ENCODE measurements around the gene PFDN4.

The PFDN4 gene

DNA sequence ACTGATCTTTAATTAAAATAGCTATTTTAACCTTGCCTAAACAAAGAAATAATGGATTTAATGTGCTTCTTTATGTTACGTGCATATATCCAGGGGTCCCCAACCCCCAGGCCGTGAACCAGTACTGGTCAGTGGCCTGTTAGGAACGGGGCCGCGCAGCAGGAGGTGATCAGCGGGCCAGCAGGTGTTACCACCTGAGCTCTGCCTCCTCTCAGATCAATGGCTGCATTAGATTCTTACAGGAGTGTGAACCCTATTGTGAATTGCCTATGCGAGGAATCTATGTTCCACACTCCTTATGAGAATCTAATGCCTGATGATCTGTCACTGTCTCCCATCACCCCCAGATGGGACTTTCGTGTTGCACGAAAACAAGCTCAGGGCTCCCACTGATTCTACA is 42.9 kb upstream of the PFDN4 start:
- no peak for TF ChIP-seq TAF1 (IDR thresholded peaks at IDR 0.05; ENCODE audit: low read depth, low read length)
- no peak for DNase-seq (ENCODE audit: insufficient read length, low spot score)
- no peak for FAIRE-seq

DNA sequence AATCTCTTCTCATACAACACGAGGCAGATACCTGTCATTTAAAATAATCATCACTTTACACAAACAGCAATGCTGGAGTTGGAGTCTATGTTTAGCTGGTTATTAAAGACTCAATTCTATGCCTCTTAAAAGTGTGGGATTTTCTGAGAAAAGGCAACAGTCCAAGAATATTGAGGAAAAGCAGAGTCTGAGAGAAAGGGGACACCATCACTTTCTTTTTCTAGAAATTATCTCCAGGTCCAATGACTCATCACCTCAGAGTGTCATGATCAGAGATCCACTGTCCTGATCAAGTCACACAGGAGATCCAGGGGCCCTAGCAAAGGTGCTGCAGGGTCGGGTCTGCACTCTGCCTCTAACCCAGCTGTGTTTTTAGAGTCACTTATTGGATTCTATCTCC is 42.1 kb upstream of the PFDN4 start:
- TF ChIP-seq TAF1 (IDR thresholded peaks at IDR 0.05; ENCODE audit: low read depth, low read length) (no peak), POLR2A (IDR thresholded peaks at IDR 0.05; ENCODE audit: low read depth, low read length) (no peak), POLR2AphosphoS5 (IDR thresholded peaks at IDR 0.05; ENCODE audit: low read depth, low read length) (no peak), SPI1 (IDR thresholded peaks at IDR 0.05; ENCODE audit: low read depth, low read length) (no peak), PAX5 (IDR thresholded peaks at IDR 0.05; ENCODE audit: insufficient read depth, low read length, severe bottlenecking) (no peak), POU2F2 (IDR thresholded peaks at IDR 0.05; ENCODE audit: low read depth, low read length) (no peak)
- FAIRE-seq (no peak), DNase-seq (ENCODE audit: insufficient read length, low spot score) (no peak)

DNA sequence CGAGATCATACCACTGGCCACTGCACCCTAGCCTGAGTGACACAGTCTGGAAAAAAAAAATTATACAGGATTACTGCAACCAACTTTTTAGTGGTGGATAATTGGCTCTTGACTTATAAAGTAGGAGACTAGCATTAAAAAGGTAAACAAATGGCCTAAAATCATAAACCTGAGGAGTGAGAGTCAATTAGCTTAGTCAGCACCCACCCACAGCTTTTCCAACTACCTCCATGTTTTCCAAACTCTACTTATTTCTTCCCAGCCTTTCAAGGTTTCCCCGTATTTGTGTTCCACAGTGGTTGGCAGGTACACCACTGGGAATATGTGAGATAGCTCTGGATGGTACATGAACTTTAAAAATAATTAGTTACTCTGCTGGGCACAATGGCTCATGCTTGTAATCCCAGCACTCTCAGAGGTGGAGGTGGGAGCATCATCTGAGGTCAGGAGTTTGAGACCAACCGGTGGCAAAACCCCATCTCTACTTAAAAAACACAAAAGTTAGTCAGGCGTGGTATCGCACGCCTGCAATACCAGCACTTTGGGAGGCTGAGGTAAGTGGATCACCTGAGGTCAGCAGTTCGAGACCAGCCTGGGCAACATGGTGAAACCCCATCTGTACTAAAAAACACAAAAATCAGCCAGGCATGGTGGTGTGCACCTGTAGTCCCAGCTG is 40.8 kb upstream of the PFDN4 start:
- DNase-seq (ENCODE audit: insufficient read length, low spot score), result no peak
- TF ChIP-seq SPI1 (IDR thresholded peaks at IDR 0.05; ENCODE audit: low read depth, low read length) (no peak), POLR2AphosphoS5 (IDR thresholded peaks at IDR 0.05; ENCODE audit: low read depth, low read length) (no peak), TAF1 (IDR thresholded peaks at IDR 0.05; ENCODE audit: low read depth, low read length) (no peak)
- FAIRE-seq, result no peak

DNA sequence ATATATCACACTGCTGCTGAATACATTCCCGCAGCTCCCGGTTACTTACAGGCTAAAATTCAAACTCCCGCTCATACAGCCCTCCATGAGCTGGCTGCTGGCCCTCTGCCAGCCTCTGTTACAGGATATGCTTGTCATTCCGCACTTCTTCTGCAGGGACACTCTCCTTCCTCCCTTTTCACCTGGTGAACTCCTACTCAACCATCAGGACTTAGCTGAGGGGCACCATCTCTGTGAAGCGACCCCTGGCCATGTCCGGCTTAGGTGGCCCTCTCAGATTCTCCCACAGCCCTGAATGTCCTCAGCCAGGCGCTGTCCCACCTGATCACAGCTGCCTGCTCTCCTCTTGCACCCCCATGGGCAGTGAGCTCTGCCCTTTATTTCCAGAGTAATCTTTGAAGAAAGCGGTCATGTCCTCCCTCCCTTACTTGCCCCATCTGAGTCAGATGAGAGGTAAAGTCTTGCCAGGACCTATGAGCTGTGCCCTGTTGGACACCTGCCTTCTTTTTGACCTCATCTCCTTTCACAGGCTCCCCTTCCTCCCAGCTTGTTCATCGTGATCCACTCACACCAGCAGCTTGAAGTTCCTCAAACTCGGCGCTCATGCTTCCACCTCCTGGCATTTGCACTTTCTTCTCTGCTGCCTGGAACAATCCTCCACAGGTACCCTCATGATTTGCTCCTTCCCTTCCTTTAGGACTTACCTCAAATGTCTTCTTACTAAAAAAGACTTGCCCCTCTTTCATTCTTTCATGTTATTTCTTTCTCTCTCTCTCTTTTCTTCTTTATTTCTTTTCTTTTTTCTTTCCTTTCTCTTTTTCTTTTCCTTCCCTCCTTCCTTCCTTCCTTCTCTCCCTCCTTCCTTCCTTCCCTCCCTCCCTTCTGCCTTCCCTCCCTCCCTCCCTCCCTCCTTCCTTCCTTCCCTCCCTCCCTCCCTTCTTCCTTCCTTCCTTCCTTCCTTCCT is 39.7 kb upstream of the PFDN4 start:
- TF ChIP-seq POLR2AphosphoS5 (IDR thresholded peaks at IDR 0.05; ENCODE audit: low read depth, low read length), result no peak
- TF ChIP-seq SPI1 (IDR thresholded peaks at IDR 0.05; ENCODE audit: low read depth, low read length), result no peak
- DNase-seq (ENCODE audit: insufficient read length, low spot score) (no peak), FAIRE-seq (no peak)

DNA sequence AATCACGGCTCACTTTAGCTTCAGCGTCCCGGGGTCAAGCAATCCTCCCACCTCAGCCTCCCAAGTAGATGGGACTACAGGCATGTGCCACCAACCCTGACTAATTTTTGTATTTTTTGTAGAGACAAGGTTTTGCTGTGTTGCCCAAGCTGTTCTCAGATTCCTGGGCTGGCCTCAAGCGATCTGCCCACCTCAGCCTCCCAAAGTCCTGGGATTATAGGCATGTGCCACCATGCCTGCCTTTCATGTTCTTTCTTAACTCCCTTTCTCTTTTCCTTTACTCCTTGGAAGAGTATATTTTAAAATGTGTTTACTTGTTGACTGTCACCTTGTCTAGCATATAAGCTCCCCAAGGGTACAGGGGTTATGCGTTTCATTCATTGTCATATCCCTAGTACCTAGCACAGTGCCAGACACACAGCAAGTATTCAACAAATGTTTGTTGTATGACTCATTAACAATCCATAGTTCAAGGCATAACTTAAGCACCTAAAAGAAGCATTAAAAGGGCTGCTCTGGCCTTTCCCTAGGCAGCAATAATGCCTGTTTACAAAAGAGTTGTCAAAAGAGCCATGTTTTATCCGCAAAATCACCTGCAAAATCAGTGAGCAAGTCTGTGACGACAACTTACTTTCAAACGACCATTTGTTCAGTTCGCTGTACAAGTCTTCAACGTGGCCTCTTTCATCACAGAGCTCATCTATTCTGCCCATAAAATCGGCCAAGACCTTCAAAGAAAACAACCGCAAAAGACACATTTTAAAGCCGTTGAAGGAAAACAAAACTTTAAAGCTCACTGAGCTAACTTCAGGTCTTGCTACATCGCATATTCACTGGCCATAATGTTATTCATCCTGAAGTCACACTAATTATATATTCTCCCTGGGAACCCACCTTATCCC is 38.7 kb upstream of the PFDN4 start:
- FAIRE-seq (no peak), DNase-seq (ENCODE audit: insufficient read length, low spot score) (no peak)
- TF ChIP-seq TAF1 (IDR thresholded peaks at IDR 0.05; ENCODE audit: low read depth, low read length), result no peak
- no peak for TF ChIP-seq POLR2A (IDR thresholded peaks at IDR 0.05; ENCODE audit: low read depth, low read length)
- TF ChIP-seq POLR2AphosphoS5 (IDR thresholded peaks at IDR 0.05; ENCODE audit: low read depth, low read length), result no peak
- TF ChIP-seq PAX5 (IDR thresholded peaks at IDR 0.05; ENCODE audit: insufficient read depth, low read length, severe bottlenecking), result no peak
- TF ChIP-seq SPI1 (IDR thresholded peaks at IDR 0.05; ENCODE audit: low read depth, low read length), result no peak
- TF ChIP-seq POU2F2 (IDR thresholded peaks at IDR 0.05; ENCODE audit: low read depth, low read length), result no peak

DNA sequence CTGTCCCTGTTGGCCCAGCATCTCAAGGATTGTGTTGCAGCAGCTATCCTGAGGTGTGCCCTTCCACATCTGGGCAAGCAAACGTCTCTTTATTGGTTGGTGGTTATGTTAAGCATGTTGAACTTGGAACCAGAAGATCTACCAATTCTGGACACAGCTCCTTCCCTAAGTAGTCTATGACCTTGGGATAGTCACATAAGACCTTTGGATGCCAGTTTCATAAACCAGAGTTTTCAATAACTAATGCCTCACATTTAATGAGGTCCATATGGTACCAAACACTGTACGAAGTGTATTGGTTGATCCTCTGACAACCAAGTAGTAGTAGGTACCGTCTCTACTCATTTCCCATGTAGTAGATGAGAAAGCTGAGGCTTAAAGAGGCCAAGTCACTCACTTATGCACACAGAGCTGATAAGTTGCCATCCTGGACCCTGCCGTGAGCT is 37.8 kb upstream of the PFDN4 start:
- no peak for FAIRE-seq
- TF ChIP-seq PAX5 (IDR thresholded peaks at IDR 0.05; ENCODE audit: insufficient read depth, low read length, severe bottlenecking), result no peak
- TF ChIP-seq POLR2A (IDR thresholded peaks at IDR 0.05; ENCODE audit: low read depth, low read length), result no peak
- TF ChIP-seq SPI1 (IDR thresholded peaks at IDR 0.05; ENCODE audit: low read depth, low read length), result no peak
- TF ChIP-seq TAF1 (IDR thresholded peaks at IDR 0.05; ENCODE audit: low read depth, low read length), result no peak
- TF ChIP-seq POLR2AphosphoS5 (IDR thresholded peaks at IDR 0.05; ENCODE audit: low read depth, low read length), result no peak
- TF ChIP-seq POU2F2 (IDR thresholded peaks at IDR 0.05; ENCODE audit: low read depth, low read length), result no peak

DNA sequence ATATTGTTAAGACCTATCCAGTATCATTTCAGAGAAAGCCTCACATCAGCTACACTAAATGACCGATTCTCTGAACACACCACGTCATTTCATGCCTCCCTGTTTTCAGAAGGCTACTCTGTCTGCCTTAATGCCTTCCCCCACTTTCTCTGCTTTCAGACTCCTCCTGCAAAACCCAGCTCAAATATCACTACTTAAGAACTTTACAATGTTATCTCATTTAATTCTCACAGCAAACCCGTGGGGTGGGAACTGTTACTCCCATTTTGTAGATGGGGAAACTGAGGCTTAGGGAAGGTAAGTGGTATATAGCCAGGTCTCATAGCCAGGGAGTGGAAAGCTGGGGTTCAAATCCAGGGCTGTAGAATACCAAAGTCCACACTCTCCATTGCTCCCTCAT is 36.9 kb upstream of the PFDN4 start:
- FAIRE-seq (no peak), DNase-seq (ENCODE audit: insufficient read length, low spot score) (no peak)
- no peak for TF ChIP-seq TAF1 (IDR thresholded peaks at IDR 0.05; ENCODE audit: low read depth, low read length)
- no peak for TF ChIP-seq POLR2A (IDR thresholded peaks at IDR 0.05; ENCODE audit: low read depth, low read length)

More for the DNA sequence above, 37.8 kb upstream of the PFDN4 start:
- DNase-seq (ENCODE audit: insufficient read length, low spot score), result no peak

DNA sequence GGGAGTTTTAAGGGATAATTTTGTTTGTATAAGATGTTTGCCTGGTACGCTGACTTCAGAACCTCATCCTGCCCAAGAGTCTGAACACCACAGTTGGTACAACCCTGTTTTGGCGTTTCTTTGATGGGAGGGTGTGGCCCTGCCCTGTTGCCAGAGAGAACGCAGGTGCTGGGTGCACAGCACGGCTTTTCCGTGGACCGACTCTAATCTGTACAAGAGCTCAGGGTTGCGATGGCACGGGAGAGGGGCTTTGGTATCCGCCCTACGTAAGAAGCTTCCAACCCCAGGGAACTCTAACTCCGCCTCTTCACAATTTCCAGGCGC is 35.4 kb upstream of the PFDN4 start:
- FAIRE-seq, result no peak
- no peak for DNase-seq (ENCODE audit: insufficient read length, low spot score)
- TF ChIP-seq POLR2AphosphoS5 (IDR thresholded peaks at IDR 0.05; ENCODE audit: low read depth, low read length), result no peak
- no peak for TF ChIP-seq SPI1 (IDR thresholded peaks at IDR 0.05; ENCODE audit: low read depth, low read length)
- TF ChIP-seq PAX5 (IDR thresholded peaks at IDR 0.05; ENCODE audit: insufficient read depth, low read length, severe bottlenecking), result no peak
- no peak for TF ChIP-seq POU2F2 (IDR thresholded peaks at IDR 0.05; ENCODE audit: low read depth, low read length)
- no peak for TF ChIP-seq POLR2A (IDR thresholded peaks at IDR 0.05; ENCODE audit: low read depth, low read length)
- TF ChIP-seq TAF1 (IDR thresholded peaks at IDR 0.05; ENCODE audit: low read depth, low read length), result no peak

DNA sequence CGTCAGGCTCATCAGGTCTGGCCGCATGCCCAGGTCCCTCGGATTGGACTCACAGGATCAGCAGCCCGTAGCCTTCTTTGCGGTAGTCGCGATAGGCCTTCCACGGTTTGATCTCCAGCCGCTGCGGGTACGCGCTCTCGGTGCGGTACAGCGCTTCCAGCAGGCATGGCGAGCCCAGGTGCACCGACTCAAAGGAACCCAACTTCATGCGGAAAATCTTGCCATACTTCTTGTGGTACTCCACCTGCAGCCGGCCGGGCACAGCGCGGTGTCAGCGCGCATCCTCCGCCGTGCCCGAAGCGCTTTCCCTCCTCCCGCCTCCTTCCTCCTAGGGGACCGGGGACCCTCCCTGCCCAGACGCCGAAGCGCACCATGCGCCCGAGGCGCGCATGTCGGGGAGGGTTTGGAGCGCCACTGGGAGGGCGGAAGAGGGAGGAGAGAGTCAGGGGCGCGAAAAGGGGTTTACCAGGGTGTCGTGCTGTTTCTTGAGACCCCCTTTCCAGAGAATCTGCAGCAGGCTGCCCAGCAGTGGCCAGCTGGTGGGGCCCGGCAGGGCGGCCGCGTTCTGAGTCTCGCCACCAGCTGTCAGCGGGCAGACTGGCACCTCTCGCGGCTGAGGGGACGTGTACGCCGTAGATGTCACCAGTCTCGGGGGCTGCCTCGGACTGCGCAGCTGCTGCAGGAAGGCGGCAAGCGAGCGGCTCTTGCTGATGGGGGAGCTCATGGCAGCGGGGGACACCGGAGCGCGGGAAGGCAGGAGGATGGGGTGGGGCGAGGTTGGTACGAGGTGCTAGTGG is 34.8 kb upstream of the PFDN4 start:
- TF ChIP-seq POLR2A (IDR thresholded peaks at IDR 0.05; ENCODE audit: low read depth, low read length) (no peak), PAX5 (IDR thresholded peaks at IDR 0.05; ENCODE audit: insufficient read depth, low read length, severe bottlenecking) (no peak), POU2F2 (IDR thresholded peaks at IDR 0.05; ENCODE audit: low read depth, low read length) (no peak), POLR2AphosphoS5 (IDR thresholded peaks at IDR 0.05; ENCODE audit: low read depth, low read length) (no peak), TAF1 (IDR thresholded peaks at IDR 0.05; ENCODE audit: low read depth, low read length) (no peak)
- DNase-seq (ENCODE audit: insufficient read length, low spot score) (no peak), FAIRE-seq (no peak)

Measured in GM12891 (cell line).